ENCODE measurements around the gene RPS15. TPM values are rescaled to one million over a fixed set of nuclear protein-coding genes. Genes with fewer than 3 reads are reported as not detected.
A peak's percentile ranks its signal among the peaks of the same experiment; 100 is the strongest.

Gene RPS15
- total and polyA plus RNA-seq, 9 of the 15 experiments (the other 6 are each of a cell fraction or from before 2014, with no cell fraction given): 605 to 2,791 (median 957) TPM

- TF ChIP-seq, protein P1, sequence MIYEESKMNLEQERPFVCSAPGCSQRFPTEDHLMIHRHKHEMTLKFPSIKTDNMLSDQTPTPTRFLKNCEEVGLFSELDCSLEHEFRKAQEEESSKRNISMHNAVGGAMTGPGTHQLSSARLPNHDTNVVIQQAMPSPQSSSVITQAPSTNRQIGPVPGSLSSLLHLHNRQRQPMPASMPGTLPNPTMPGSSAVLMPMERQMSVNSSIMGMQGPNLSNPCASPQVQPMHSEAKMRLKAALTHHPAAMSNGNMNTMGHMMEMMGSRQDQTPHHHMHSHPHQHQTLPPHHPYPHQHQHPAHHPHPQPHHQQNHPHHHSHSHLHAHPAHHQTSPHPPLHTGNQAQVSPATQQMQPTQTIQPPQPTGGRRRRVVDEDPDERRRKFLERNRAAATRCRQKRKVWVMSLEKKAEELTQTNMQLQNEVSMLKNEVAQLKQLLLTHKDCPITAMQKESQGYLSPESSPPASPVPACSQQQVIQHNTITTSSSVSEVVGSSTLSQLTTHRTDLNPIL (CRISPR knock-in tag; IDR thresholded peaks at IDR 0.05): no peak
- TF ChIP-seq ZNF76 (CRISPR knock-in tag; IDR thresholded peaks at IDR 0.05; ENCODE audit: borderline replicate concordance): no peak
- TF ChIP-seq RFX7 (CRISPR knock-in tag; IDR thresholded peaks at IDR 0.05): no peak
- peak in 1 of 2 experiments; percentile 60; a peak in 1 of 4 replicates for TF ChIP-seq CSDE1 (IDR thresholded peaks at IDR 0.05)
- no peak for TF ChIP-seq ARHGAP35 (IDR thresholded peaks at IDR 0.05; ENCODE audit: partially characterized antibody)
- TF ChIP-seq ZNF57 (CRISPR knock-in tag; IDR thresholded peaks at IDR 0.05): no peak
- TF ChIP-seq KLF6 (CRISPR knock-in tag; IDR thresholded peaks at IDR 0.05; ENCODE audit: borderline replicate concordance): no peak
- peak; percentile 12 for TF ChIP-seq SP2 (IDR thresholded peaks at IDR 0.05; ENCODE audit: extremely low read depth, low read depth, low read length, poor library complexity, severe bottlenecking)
- TF ChIP-seq, protein P2, sequence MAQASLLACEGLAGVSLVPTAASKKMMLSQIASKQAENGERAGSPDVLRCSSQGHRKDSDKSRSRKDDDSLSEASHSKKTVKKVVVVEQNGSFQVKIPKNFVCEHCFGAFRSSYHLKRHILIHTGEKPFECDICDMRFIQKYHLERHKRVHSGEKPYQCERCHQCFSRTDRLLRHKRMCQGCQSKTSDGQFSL (CRISPR knock-in tag; IDR thresholded peaks at IDR 0.05): 0 out of 2 replicates have a peak, but pooled peaks have one; percentile 31
- TF ChIP-seq, protein P2 (tag; IDR thresholded peaks at IDR 0.05): no peak
- no peak for TF ChIP-seq ZNF134 (CRISPR knock-in tag; conservative IDR thresholded peaks at IDR 0.05)
- TF ChIP-seq HNRNPH1 (optimal IDR thresholded peaks at IDR 0.05; ENCODE audit: low read depth, low read length): no peak
- TF ChIP-seq FUS (optimal IDR thresholded peaks at IDR 0.05; ENCODE audit: low read depth, low read length): no peak
- TF ChIP-seq ZNF41 (CRISPR knock-in tag; conservative IDR thresholded peaks at IDR 0.05): no peak
- TF ChIP-seq PURB (CRISPR knock-in tag; IDR thresholded peaks at IDR 0.05; ENCODE audit: low read depth): no peak
- no peak for TF ChIP-seq CBX1 (IDR thresholded peaks at IDR 0.05; ENCODE audit: low read depth)
- no peak for TF ChIP-seq ZNF586 (CRISPR knock-in tag; conservative IDR thresholded peaks at IDR 0.05)
- no peak for TF ChIP-seq ZNF584 (CRISPR knock-in tag; IDR thresholded peaks at IDR 0.05; ENCODE audit: low read depth)
- peak; percentile 83 for TF ChIP-seq NFYB (IDR thresholded peaks at IDR 0.05; ENCODE audit: extremely low read depth, insufficient read length)
- peak; percentile 59; the same call in 1 of the 2 replicates for TF ChIP-seq ZBTB7A (IDR thresholded peaks at IDR 0.05; ENCODE audit: borderline replicate concordance, control insufficient read depth, low read depth, low read length)
- TF ChIP-seq SMAD4 (CRISPR knock-in tag; conservative IDR thresholded peaks at IDR 0.05): no peak
- no peak for TF ChIP-seq KDM2B (CRISPR knock-in tag; IDR thresholded peaks at IDR 0.05)
- no peak for TF ChIP-seq ZFP1 (CRISPR knock-in tag; IDR thresholded peaks at IDR 0.05)
- TF ChIP-seq, protein P3, sequence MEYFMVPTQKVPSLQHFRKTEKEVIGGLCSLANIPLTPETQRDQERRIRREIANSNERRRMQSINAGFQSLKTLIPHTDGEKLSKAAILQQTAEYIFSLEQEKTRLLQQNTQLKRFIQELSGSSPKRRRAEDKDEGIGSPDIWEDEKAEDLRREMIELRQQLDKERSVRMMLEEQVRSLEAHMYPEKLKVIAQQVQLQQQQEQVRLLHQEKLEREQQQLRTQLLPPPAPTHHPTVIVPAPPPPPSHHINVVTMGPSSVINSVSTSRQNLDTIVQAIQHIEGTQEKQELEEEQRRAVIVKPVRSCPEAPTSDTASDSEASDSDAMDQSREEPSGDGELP (CRISPR knock-in tag; IDR thresholded peaks at IDR 0.05; ENCODE audit: borderline replicate concordance): no peak
- peak; percentile 37 for TF ChIP-seq HMGN3 (IDR thresholded peaks at IDR 0.05; ENCODE audit: borderline replicate concordance, extremely low read depth, insufficient read length, low read depth, low read length)
These were observed 11.6 kb downstream of the RPS15 start, which contains the start of gene APC2 (continued) for GRCh38 chr19:1449467-1450442.

All from K562 (cell line).